Inferior parietal cortex (tissue), 1 donor: Measurements from ENCODE around the gene PGLYRP4.

Experiments
- DNase-seq: peaks from one replicate; pipeline ENCODE4 v3.0.0-alpha.2; 2016; ENCODE audit errors: extremely low spot score

PGLYRP4 gene

GRCh38 chr1:153375511-153375910 lies 26.9 kb upstream of the PGLYRP4 start, which contains the start of gene S100A12:
Gene S100A12, minus strand, starts transcription at chr1:153375621. Its CDS starts 1,029 bp downstream, at chr1:153374592.
- DNase-seq: no peak

- no peak for DNase-seq
Measured at GRCh38 chr1:153374071-153374470, 25.4 kb upstream of the PGLYRP4 start.

GRCh38 chr1:153372571-153372970 lies 23.9 kb upstream of the PGLYRP4 start:
- no peak for DNase-seq

GRCh38 chr1:153371231-153371630 lies 22.6 kb upstream of the PGLYRP4 start:
- no peak for DNase-seq

GRCh38 chr1:153370146-153370545 lies 21.5 kb upstream of the PGLYRP4 start:
- DNase-seq: no peak

GRCh38 chr1:153368495-153368894 lies 19.9 kb upstream of the PGLYRP4 start:
- DNase-seq: no peak

- no peak for DNase-seq
Measured at GRCh38 chr1:153367090-153367489, 18.4 kb upstream of the PGLYRP4 start.

- no peak for DNase-seq
Measured at GRCh38 chr1:153366261-153366660, 17.6 kb upstream of the PGLYRP4 start.

- DNase-seq: no peak
Measured at GRCh38 chr1:153365696-153366095, 17.1 kb upstream of the PGLYRP4 start.

- DNase-seq: no peak
Measured at GRCh38 chr1:153364766-153365666, 16.4 kb upstream of the PGLYRP4 start.

GRCh38 chr1:153364156-153364555 lies 15.5 kb upstream of the PGLYRP4 start:
- DNase-seq: no peak

- no peak for DNase-seq
Measured at GRCh38 chr1:153363641-153364040, 15.0 kb upstream of the PGLYRP4 start.

GRCh38 chr1:153362187-153362775 lies 13.6 kb upstream of the PGLYRP4 start:
- no peak for DNase-seq

- DNase-seq: no peak
Measured at GRCh38 chr1:153361480-153362109, 13.0 kb upstream of the PGLYRP4 start.

- DNase-seq: no peak
Measured at GRCh38 chr1:153360592-153361479, 12.2 kb upstream of the PGLYRP4 start.

GRCh38 chr1:153360190-153360589 lies 11.5 kb upstream of the PGLYRP4 start:
- DNase-seq: no peak

- no peak for DNase-seq
Measured at GRCh38 chr1:153359241-153359640, 10.6 kb upstream of the PGLYRP4 start.

GRCh38 chr1:153358691-153358975 lies 10.0 kb upstream of the PGLYRP4 start:
- DNase-seq: no peak

- DNase-seq: no peak
Measured at GRCh38 chr1:153357853-153358690, 9.4 kb upstream of the PGLYRP4 start, which contains the start of gene S100A9. Gene S100A9, plus strand, starts transcription at chr1:153357854. Its CDS starts 430 bp downstream, at chr1:153358284.

- DNase-seq: no peak
Measured at GRCh38 chr1:153357076-153357852, 8.6 kb upstream of the PGLYRP4 start.
